ENCODE data around the gene WFS1. TPM values are rescaled to one million over a fixed set of nuclear protein-coding genes. Genes with fewer than 3 reads are reported as not detected.

WFS1 gene
- total and polyA plus RNA-seq, 5 donors from 2014 or later = 2.5 to 4.2 (median 3.8) TPM

GRCh38 chr4:6232836-6233785, 36.5 kb upstream of the WFS1 start:
- no peaks in the 10 kb centered on the region for H3K4me1 Mint-ChIP-seq
- ATAC-seq (ENCODE audit: low read depth in 2 of 2) = no peak
- H3K27ac Mint-ChIP-seq = no peak overlapping the region
- peaks cover 0 to 2% (median 0%) of the 10 kb centered on the region in 7 donors for H3K9me3 Mint-ChIP-seq
- Histone ChIP-seq H3K36me3 (ENCODE audit: control insufficient read depth, insufficient read depth, low read length) (no peaks in the 10 kb centered on the region), H3K9me3 (ENCODE audit: control insufficient read depth in 2 of 2, low read length in 2 of 2) (no peaks in the 10 kb centered on the region), H3K27me3 (ENCODE audit: control insufficient read depth, insufficient read depth, low read length) (no peaks in the 10 kb centered on the region), H3K4me3 (ENCODE audit: low read depth, low read length) (no peak overlapping the region), H3K4me1 (ENCODE audit: control insufficient read depth, insufficient read depth, low read length, poor library complexity, severe bottlenecking) (no peaks in the 10 kb centered on the region), H3K27ac (ENCODE audit: insufficient read depth, low read length, poor library complexity, severe bottlenecking) (no peak overlapping the region)
- no peaks in the 10 kb centered on the region for H3K36me3 Mint-ChIP-seq
- DNase-seq = no peak
- H3K27me3 Mint-ChIP-seq = peaks cover 13% of the 10 kb centered on the region
- H3K4me3 Mint-ChIP-seq = no peak overlapping the region

DNA sequence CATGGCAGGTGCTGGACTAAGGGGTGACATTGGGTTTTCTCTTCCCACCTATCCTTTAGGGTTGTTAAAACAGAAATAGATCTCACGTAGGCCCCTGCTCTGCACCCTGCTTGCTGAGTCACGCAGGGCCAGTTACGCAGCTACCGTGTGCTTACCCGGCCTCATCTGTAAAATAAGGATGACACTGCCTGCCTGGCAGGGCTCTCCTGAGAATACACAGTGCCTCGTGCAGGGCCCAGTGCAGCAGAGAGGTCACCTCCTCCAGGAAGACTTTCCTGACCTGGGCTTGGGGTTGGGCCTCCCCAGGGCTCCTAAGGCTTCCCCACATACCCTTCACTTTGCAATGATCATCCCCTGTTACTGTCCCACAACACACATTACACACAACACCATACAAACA, 35.7 kb upstream of the WFS1 start:
- no peak overlapping the region for H3K27ac Mint-ChIP-seq
- no peak overlapping the region for H3K27ac ChIP-seq (ENCODE audit: insufficient read depth, low read length, poor library complexity, severe bottlenecking)

DNA sequence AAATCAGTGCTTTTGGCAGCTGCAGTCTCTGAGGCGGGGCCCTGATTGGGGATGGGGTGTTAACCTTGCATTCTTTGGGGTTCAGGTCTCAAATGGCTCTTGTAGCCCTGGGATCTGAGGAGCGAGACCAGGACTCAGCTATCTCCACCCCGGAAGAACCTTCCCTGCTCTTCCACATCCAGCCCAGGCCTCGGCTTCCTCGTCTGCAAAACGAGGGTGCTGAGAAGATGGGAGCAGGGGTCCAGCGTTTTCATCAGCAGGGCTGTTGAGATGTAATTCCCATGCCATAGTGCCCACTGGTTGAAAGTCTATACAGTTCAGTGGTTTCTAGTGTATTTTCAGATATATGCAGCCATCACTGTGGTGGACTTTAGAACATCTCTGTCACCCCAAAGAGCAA, 34.6 kb upstream of the WFS1 start:
- Mint-ChIP-seq H3K4me1 (no peaks in the 10 kb centered on the region), H3K4me3 (no peak overlapping the region), H3K9me3 (peaks cover 0 to 2% (median 0%) of the 10 kb centered on the region in 7 donors), H3K27me3 (peaks cover 13% of the 10 kb centered on the region), H3K27ac (no peak overlapping the region), H3K36me3 (no peaks in the 10 kb centered on the region)
- DNase-seq (no peak), ATAC-seq (ENCODE audit: low read depth in 2 of 2) (no peak)
- Histone ChIP-seq H3K4me3 (ENCODE audit: low read depth, low read length) (no peak overlapping the region), H3K27me3 (ENCODE audit: control insufficient read depth, insufficient read depth, low read length) (no peaks in the 10 kb centered on the region), H3K9me3 (ENCODE audit: control insufficient read depth in 2 of 2, low read length in 2 of 2) (no peaks in the 10 kb centered on the region), H3K4me1 (ENCODE audit: control insufficient read depth, insufficient read depth, low read length, poor library complexity, severe bottlenecking) (no peaks in the 10 kb centered on the region), H3K36me3 (ENCODE audit: control insufficient read depth, insufficient read depth, low read length) (no peaks in the 10 kb centered on the region), H3K27ac (ENCODE audit: insufficient read depth, low read length, poor library complexity, severe bottlenecking) (no peak overlapping the region)

More for the DNA sequence above, 35.7 kb upstream of the WFS1 start:
- Histone ChIP-seq H3K27me3 (ENCODE audit: control insufficient read depth, insufficient read depth, low read length) (no peaks in the 10 kb centered on the region), H3K9me3 (ENCODE audit: control insufficient read depth in 2 of 2, low read length in 2 of 2) (no peaks in the 10 kb centered on the region), H3K4me1 (ENCODE audit: control insufficient read depth, insufficient read depth, low read length, poor library complexity, severe bottlenecking) (no peaks in the 10 kb centered on the region), H3K36me3 (ENCODE audit: control insufficient read depth, insufficient read depth, low read length) (no peaks in the 10 kb centered on the region), H3K4me3 (ENCODE audit: low read depth, low read length) (no peak overlapping the region)
- peaks cover 0 to 2% (median 0%) of the 10 kb centered on the region in 7 donors for H3K9me3 Mint-ChIP-seq
- H3K4me3 Mint-ChIP-seq = no peak overlapping the region
- H3K27me3 Mint-ChIP-seq = peaks cover 13% of the 10 kb centered on the region
- ATAC-seq (ENCODE audit: low read depth in 2 of 2) = no peak
- H3K36me3 Mint-ChIP-seq = no peaks in the 10 kb centered on the region
- DNase-seq = no peak
- H3K4me1 Mint-ChIP-seq = no peaks in the 10 kb centered on the region

GRCh38 chr4:6235901-6236640, 33.6 kb upstream of the WFS1 start:
- no peak for ATAC-seq (ENCODE audit: low read depth in 2 of 2)
- no peaks in the 10 kb centered on the region for H3K36me3 ChIP-seq (ENCODE audit: control insufficient read depth, insufficient read depth, low read length)
- no peaks in the 10 kb centered on the region for H3K36me3 Mint-ChIP-seq
- no peak overlapping the region for H3K27ac ChIP-seq (ENCODE audit: insufficient read depth, low read length, poor library complexity, severe bottlenecking)
- no peaks in the 10 kb centered on the region for H3K4me1 Mint-ChIP-seq
- H3K4me1 ChIP-seq (ENCODE audit: control insufficient read depth, insufficient read depth, low read length, poor library complexity, severe bottlenecking) = no peaks in the 10 kb centered on the region
- H3K27ac Mint-ChIP-seq = no peak overlapping the region
- H3K4me3 Mint-ChIP-seq = no peak overlapping the region
- no peak overlapping the region for H3K4me3 ChIP-seq (ENCODE audit: low read depth, low read length)
- H3K9me3 ChIP-seq (ENCODE audit: control insufficient read depth in 2 of 2, low read length in 2 of 2) = no peaks in the 10 kb centered on the region
- H3K9me3 Mint-ChIP-seq = peaks cover 0 to 2% (median 0%) of the 10 kb centered on the region in 7 donors
- DNase-seq = no peak
- H3K27me3 ChIP-seq (ENCODE audit: control insufficient read depth, insufficient read depth, low read length) = no peaks in the 10 kb centered on the region
- H3K27me3 Mint-ChIP-seq = peaks cover 13% of the 10 kb centered on the region

DNA sequence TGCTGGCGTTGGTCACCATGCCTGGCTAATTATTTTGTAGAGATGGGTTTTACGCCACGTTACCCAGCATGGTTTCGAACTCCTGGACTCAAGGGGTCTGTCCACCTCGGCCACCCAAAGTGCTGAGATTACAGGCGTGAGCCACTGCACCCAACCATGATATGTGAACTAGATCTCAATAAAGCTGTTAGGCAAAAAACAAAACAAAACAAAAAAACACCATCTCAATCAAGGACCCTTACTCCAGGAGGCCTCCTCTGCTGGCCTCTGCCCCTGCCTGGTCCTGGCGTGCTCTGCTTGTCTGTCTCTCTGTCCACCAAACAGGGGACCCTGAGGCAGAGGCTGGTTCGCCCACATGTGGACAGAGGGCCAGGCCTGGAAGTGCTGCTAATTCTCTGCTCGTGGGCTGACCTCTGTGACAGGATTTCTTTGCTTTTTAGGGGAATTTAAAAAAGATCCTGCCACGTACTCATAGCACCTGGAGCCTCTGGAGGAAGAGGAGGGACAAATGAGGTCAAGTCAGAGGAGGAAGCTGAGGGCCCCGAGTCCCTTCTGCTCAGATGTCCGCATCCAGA, 32.7 kb upstream of the WFS1 start:
- H3K4me1 ChIP-seq (ENCODE audit: control insufficient read depth, insufficient read depth, low read length, poor library complexity, severe bottlenecking) = no peaks in the 10 kb centered on the region
- ATAC-seq (ENCODE audit: low read depth in 2 of 2) (no peak), DNase-seq (no peak)
- H3K36me3 ChIP-seq (ENCODE audit: control insufficient read depth, insufficient read depth, low read length) = no peaks in the 10 kb centered on the region
- H3K4me1 Mint-ChIP-seq = no peaks in the 10 kb centered on the region
- H3K27me3 ChIP-seq (ENCODE audit: control insufficient read depth, insufficient read depth, low read length) = no peaks in the 10 kb centered on the region
- no peak overlapping the region for H3K4me3 ChIP-seq (ENCODE audit: low read depth, low read length)
- H3K27ac ChIP-seq (ENCODE audit: insufficient read depth, low read length, poor library complexity, severe bottlenecking) = no peak overlapping the region
- peaks cover 0 to 2% (median 0%) of the 10 kb centered on the region in 7 donors for H3K9me3 Mint-ChIP-seq
- H3K4me3 Mint-ChIP-seq = no peak overlapping the region
- no peaks in the 10 kb centered on the region for H3K9me3 ChIP-seq (ENCODE audit: control insufficient read depth in 2 of 2, low read length in 2 of 2)
- peaks cover 13% of the 10 kb centered on the region for H3K27me3 Mint-ChIP-seq
- no peak overlapping the region for H3K27ac Mint-ChIP-seq
- no peaks in the 10 kb centered on the region for H3K36me3 Mint-ChIP-seq

DNA sequence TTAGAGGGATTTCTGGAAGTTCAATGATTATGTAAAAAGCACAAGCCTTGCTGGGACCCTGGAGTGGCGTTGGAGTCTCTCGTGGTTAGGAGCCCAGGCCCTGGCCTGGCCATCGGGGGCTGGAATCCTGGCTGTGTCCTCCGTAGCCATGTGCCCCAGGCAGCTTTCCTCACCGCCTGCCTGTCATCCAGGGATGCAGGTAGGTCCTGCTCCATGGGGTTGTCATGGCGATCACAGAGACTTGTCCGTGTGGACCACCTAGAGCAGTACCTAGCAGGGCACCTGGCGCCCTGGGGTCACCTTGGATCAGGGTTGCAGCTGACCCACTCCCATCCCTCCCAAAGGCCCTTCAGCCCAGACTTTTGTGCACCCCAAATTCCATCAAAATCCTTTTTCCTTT, 30.2 kb upstream of the WFS1 start:
- Histone ChIP-seq H3K9me3 (ENCODE audit: control insufficient read depth in 2 of 2, low read length in 2 of 2) (peaks cover 5 to 7% of the 10 kb centered on the region in 2 experiments), H3K4me1 (ENCODE audit: control insufficient read depth, insufficient read depth, low read length, poor library complexity, severe bottlenecking) (no peaks in the 10 kb centered on the region), H3K36me3 (ENCODE audit: control insufficient read depth, insufficient read depth, low read length) (no peaks in the 10 kb centered on the region), H3K27me3 (ENCODE audit: control insufficient read depth, insufficient read depth, low read length) (peaks cover 11% of the 10 kb centered on the region), H3K27ac (ENCODE audit: insufficient read depth, low read length, poor library complexity, severe bottlenecking) (no peak overlapping the region), H3K4me3 (ENCODE audit: low read depth, low read length) (no peak overlapping the region)
- peaks cover 2% of the 10 kb centered on the region for H3K36me3 Mint-ChIP-seq
- no peak for ATAC-seq (ENCODE audit: low read depth in 2 of 2)
- peaks cover 24% of the 10 kb centered on the region for H3K27me3 Mint-ChIP-seq
- H3K4me1 Mint-ChIP-seq = no peaks in the 10 kb centered on the region
- H3K27ac Mint-ChIP-seq = no peak overlapping the region
- DNase-seq = no peak
- no peak overlapping the region for H3K4me3 Mint-ChIP-seq
- H3K9me3 Mint-ChIP-seq = peaks cover 0 to 11% (median 0%) of the 10 kb centered on the region in 7 donors

GRCh38 chr4:6239968-6240367, 29.7 kb upstream of the WFS1 start:
- peaks cover 0 to 16% (median 3%) of the 10 kb centered on the region in 7 donors for H3K9me3 Mint-ChIP-seq

More at GRCh38 chr4:6239968-6240367, 29.7 kb upstream of the WFS1 start:
- no peak overlapping the region for H3K27ac ChIP-seq (ENCODE audit: insufficient read depth, low read length, poor library complexity, severe bottlenecking)
- Mint-ChIP-seq H3K4me3 (no peak overlapping the region), H3K4me1 (peaks cover 0 to 4% (median 0%) of the 10 kb centered on the region in 4 donors), H3K36me3 (peaks cover 7% of the 10 kb centered on the region), H3K27ac (no peak overlapping the region), H3K27me3 (peaks cover 27% of the 10 kb centered on the region)
- DNase-seq (no peak), ATAC-seq (ENCODE audit: low read depth in 2 of 2) (no peak)
- H3K4me3 ChIP-seq (ENCODE audit: low read depth, low read length) = no peak overlapping the region
- peaks cover under 1% of the 10 kb centered on the region for H3K4me1 ChIP-seq (ENCODE audit: control insufficient read depth, insufficient read depth, low read length, poor library complexity, severe bottlenecking)
- peaks cover 6 to 12% of the 10 kb centered on the region in 2 experiments for H3K9me3 ChIP-seq (ENCODE audit: control insufficient read depth in 2 of 2, low read length in 2 of 2)
- peaks cover 11% of the 10 kb centered on the region for H3K27me3 ChIP-seq (ENCODE audit: control insufficient read depth, insufficient read depth, low read length)
- no peaks in the 10 kb centered on the region for H3K36me3 ChIP-seq (ENCODE audit: control insufficient read depth, insufficient read depth, low read length)

Measured in CD4-positive, CD25-positive, alpha-beta regulatory T cell (primary cell).